GM12865 (cell line): ENCODE measurements around the gene GPR146.

ENCODE experiments used
- DNase-seq: peaks from one replicate; pipeline ENCODE4 v3.0.0; 2010; ENCODE audit warnings: low read depth
- H3K4me3 ChIP-seq: 2 replicates; pipeline ENCODE4 v1.5.1; 2011; ENCODE audit warnings: mild to moderate bottlenecking, low read depth, low read length, control low read depth
- CTCF ChIP-seq: IDR thresholded peaks from 2 replicates; pipeline ENCODE4 v1.5.1; 2011; ENCODE audit warnings: low read length, control low read depth, low read depth, inconsistent platforms; ENCODE audit not compliant: insufficient read depth; ENCODE audit errors: missing control alignments

The GPR146 gene

GRCh38 chr7:1012716-1013095 lies 31.6 kb upstream of the GPR146 start:
- no peak for TF ChIP-seq CTCF
- DNase-seq = no peak
- H3K4me3 ChIP-seq = no peak overlapping the region

DNA sequence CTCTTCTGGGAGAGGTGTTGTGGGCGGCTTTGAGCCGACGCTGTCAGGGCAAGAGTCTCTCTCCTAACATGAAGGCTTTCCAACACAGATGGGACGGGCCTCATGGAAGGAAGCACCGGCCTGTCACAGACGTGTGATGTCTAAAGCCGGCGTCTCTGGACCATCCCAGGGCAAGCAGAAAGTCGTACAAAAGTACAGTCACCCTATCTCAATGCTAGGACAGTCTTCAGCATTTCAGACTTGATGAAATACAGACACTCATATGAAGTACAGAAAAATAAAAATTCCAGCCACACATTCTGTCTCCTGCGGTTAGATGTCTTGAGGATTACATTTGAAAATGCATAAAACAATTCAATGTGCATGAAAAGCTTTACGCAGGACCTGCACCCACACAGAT lies 30.8 kb upstream of the GPR146 start:
- TF ChIP-seq CTCF = no peak
- no peak for DNase-seq
- no peak overlapping the region for H3K4me3 ChIP-seq

DNA sequence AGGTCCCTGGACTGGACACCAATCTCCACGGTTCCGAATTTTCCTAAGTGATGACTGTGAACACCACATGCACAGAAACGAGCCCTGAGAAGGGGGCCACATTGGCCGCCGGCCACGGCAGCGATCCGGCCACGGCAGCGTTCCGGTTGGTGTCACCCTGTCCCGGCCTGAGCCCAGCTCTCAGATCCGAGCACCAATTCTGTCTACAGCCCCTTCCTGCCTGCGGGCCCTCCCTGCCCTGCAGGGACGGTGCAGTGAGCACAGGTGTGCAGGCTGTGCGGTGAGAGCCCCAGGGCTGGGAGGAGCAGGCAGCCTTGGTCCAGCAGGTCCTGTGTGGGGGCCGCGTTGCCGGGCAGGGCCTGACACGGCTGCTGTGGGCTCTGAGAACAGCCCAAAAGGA lies 29.7 kb upstream of the GPR146 start:
- no peak for TF ChIP-seq CTCF
- H3K4me3 ChIP-seq = no peak overlapping the region
- no peak for DNase-seq

- no peak overlapping the region for H3K4me3 ChIP-seq
- TF ChIP-seq CTCF = no peak
- no peak for DNase-seq
These were observed 28.9 kb upstream of the GPR146 start for GRCh38 chr7:1015196-1016121.

DNA sequence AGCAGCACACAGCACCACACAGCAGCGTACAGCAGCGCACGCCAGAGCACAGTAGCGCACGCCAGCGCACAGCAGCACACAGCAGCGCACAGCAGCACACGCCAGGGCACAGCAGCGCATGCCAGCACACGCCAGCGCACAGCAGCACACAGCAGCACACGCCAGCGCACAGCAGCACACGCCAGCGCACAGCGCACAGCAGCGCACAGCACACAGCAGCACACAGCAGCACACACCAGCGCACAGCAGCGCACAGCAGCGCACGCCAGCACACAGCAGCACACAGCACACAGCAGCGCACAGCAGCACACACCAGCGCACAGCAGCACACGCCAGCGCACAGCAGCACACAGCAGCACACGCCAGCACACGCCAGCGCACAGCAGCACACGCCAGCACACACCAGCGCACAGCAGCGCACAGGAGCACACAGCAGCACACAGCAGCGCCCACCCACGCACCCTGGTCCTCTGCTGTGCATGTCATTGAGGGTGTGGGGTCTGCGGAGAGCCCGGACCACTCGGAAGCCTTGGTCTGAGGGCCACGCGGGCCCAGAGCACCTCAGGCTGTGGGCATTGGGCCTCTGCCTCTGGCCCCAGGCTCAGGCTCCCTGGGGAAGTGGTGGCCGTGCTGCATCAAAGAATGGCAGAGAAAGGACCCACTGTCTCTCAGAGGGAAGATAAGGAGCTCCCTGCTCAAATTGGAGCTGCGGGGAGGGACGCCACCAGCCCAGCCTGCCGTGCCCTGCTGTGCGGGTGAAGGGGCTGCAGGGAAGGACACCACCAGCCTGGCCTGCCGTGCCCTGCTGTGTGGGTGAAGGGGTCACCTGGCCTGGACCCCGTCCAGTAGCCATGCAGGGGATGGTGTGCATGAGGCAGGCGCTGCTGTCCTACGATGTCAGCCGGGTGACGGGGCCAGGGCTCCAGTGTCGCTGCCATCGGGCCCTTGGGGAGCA lies 27.5 kb upstream of the GPR146 start:
- no peak overlapping the region for H3K4me3 ChIP-seq
- no peak for DNase-seq
- no peak for TF ChIP-seq CTCF

DNA sequence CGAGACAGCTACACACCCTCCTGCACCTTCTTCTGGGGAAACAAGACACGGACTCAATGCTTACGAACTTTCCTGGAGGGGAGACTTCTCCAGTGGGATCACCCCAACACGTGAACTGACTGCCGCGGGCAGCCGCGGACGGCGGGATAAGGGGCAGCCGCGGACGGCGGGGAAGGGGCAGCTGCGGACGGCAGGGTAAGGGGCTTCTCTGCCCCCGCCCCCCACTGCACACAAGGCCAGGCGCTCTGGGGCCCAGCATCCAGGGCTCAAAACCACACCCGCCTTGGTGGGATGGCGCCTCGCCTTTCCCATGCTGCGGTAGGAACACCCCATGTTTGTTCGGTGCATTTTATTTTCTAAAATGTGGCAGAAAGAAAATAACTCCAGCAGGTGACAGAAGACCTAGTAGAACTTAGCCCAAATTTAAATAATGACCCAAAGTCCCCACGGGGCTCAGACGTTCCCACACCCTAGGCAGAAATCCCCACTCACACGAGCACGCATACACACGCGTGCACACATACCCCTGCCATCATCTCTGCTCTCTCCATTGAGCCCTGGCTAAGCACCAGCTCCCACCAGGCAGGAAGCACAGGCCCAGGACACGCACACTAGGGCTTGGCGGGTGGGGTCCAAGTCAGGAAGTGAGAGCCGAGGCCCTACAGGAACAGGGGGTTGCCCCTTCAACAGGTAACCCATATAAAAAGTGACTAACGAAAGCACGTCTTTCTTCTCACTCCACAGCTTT lies 26.6 kb upstream of the GPR146 start:
- no peak overlapping the region for H3K4me3 ChIP-seq
- DNase-seq = no peak
- TF ChIP-seq CTCF = no peak
